ENCODE data around the gene CLASP2. TPM values are rescaled to one million over a fixed set of nuclear protein-coding genes. Genes with fewer than 3 reads are reported as not detected.

Gene CLASP2
- total and polyA plus RNA-seq, 2 of the 4 experiments (the other 2 are of a cell fraction) = 11.9 to 49.1 TPM

GRCh38 chr3:33613041-33613440, 105.0 kb downstream of the CLASP2 start:
- Histone ChIP-seq H3K79me1 (ENCODE audit: low read depth in 1 of 2, low read length in 2 of 2) (no peaks in the 10 kb centered on the region; a peak in 1 of 4 replicates), H3K14ac (replicated peaks; ENCODE audit: low read depth, low read length) (no peak overlapping the region), H2BK120ac (ENCODE audit: low read depth, low read length) (no peak overlapping the region), H2AFZ (replicated peaks; ENCODE audit: low read length, poor library complexity) (no peak overlapping the region), H3K18ac (ENCODE audit: low read depth, low read length) (no peak overlapping the region), H4K91ac (ENCODE audit: insufficient read depth, low read depth, low read length) (no peak overlapping the region), H2BK20ac (ENCODE audit: low read depth, low read length) (no peak overlapping the region), H4K20me1 (ENCODE audit: insufficient read depth, low read length) (no peaks in the 10 kb centered on the region), H2AK9ac (replicated peaks; ENCODE audit: low read depth, low read length, poor library complexity) (no peak overlapping the region), H4K5ac (ENCODE audit: low read depth, low read length) (no peak overlapping the region), H2AK5ac (ENCODE audit: low read depth, low read length) (no peak overlapping the region), H2BK15ac (ENCODE audit: low read depth, low read length) (no peak overlapping the region), H3K9ac (ENCODE audit: low read depth, low read length) (no peak overlapping the region), H3K23ac (ENCODE audit: low read depth, low read length) (no peak overlapping the region), H3K56ac (ENCODE audit: extremely low read depth, insufficient read depth, low read length) (no peak overlapping the region), H4K8ac (ENCODE audit: low read depth in 2 of 2, low read length in 2 of 2) (no peak overlapping the region), H3K27ac (ENCODE audit: insufficient read depth, low read length) (no peak overlapping the region), H3K4me1 (ENCODE audit: control insufficient read depth, insufficient read depth, low read length) (no peaks in the 10 kb centered on the region), H3K4me2 (ENCODE audit: low read depth, low read length) (no peak overlapping the region), H3K4me3 (ENCODE audit: insufficient read depth, low read depth, low read length) (no peak overlapping the region), H2BK5ac (ENCODE audit: low read depth, low read length, poor library complexity, severe bottlenecking) (no peak overlapping the region), H3K9me1 (ENCODE audit: insufficient read depth, low read length) (no peaks in the 10 kb centered on the region), H3K27me3 (ENCODE audit: control insufficient read depth, insufficient read depth, low read length) (no peaks in the 10 kb centered on the region), H3K9me3 (ENCODE audit: control insufficient read depth, insufficient read depth, low read length) (no peaks in the 10 kb centered on the region), H3K4ac (ENCODE audit: low read depth, low read length) (no peak overlapping the region), H3K36me3 (ENCODE audit: control insufficient read depth, insufficient read depth, low read length) (peaks cover 2% of the 10 kb centered on the region; the same call in 1 of the 2 replicates)
- ATAC-seq (ENCODE audit: low read depth) = no peak
- dilution Hi-C loops (cut with HindIII; ENCODE audit: low sequenced_read_pairs, unreplicated experiment) (no loop called here), in situ Hi-C loops (cut with MboI; ENCODE audit: low sequenced_read_pairs) (no loop called here), intact Hi-C loops (cut with micrococcal nuclease) (no loop called here)
- DNase-seq = no peak
- CTCF ChIA-PET = no interaction called here
- POLR2A ChIA-PET (ENCODE audit: unreplicated experiment) = no interaction called here
- TF ChIP-seq RFX5 (IDR thresholded peaks at IDR 0.05; ENCODE audit: low read depth, low read length) (no peak), NFE2L2 (IDR thresholded peaks at IDR 0.05; ENCODE audit: low read depth, low read length) (no peak), SMC3 (IDR thresholded peaks at IDR 0.05; ENCODE audit: low read depth, low read length) (no peak), MAZ (IDR thresholded peaks at IDR 0.05; ENCODE audit: borderline replicate concordance, low read depth, low read length) (no peak), CEBPB (IDR thresholded peaks at IDR 0.05; ENCODE audit: low read depth, low read length) (no peak), CHD1 (IDR thresholded peaks at IDR 0.05; ENCODE audit: low read depth, low read length) (no peak), CTCF (conservative IDR thresholded peaks at IDR 0.05; ENCODE audit: low read depth, low read length) (no peak), MXI1 (IDR thresholded peaks at IDR 0.05; ENCODE audit: borderline replicate concordance, low read depth, low read length) (no peak), POLR2A (IDR thresholded peaks at IDR 0.05; ENCODE audit: low read depth, low read length) (no peak), RCOR1 (IDR thresholded peaks at IDR 0.05; ENCODE audit: insufficient replicate concordance, low read length) (no peak), ELK1 (IDR thresholded peaks at IDR 0.05; ENCODE audit: borderline replicate concordance, low read depth, low read length) (no peak), RAD21 (IDR thresholded peaks at IDR 0.05; ENCODE audit: low read length) (no peak), FOS (IDR thresholded peaks at IDR 0.05; ENCODE audit: low read depth, low read length) (no peak), USF2 (IDR thresholded peaks at IDR 0.05; ENCODE audit: low read depth, low read length) (no peak), MAFK (IDR thresholded peaks at IDR 0.05; ENCODE audit: low read depth, low read length) (no peak), BHLHE40 (IDR thresholded peaks at IDR 0.05; ENCODE audit: low read depth, low read length) (no peak)
- no CpG with 5 or more reads among the region's 1 CpG for WGBS, 2 experiments (ENCODE audit: extremely low coverage in 2 of 2, insufficient read length in 1 of 2)
- BruUV-seq (replicated peaks) = no TSS peak

All from IMR-90 (cell line).